Adrenal gland (tissue), 12 donors: ENCODE measurements around the gene AMPH. TPM values are rescaled to one million over a fixed set of nuclear protein-coding genes. Genes with fewer than 3 reads are reported as not detected.

Experiments used
- DNase-seq, 7 donors: peaks; one replicate each; pipeline ENCODE4 v3.0.0-alpha.2; 2019 to 2020
- H3K27ac ChIP-seq, 5 donors: fragments of 200-600 bp; sonication (generic) in 4 of 5; 1 replicate in 3 of 5; 2 replicates in 2 of 5; pipeline versions ENCODE4 v1.5.1 to v1.8.0; 2016 to 2020; ENCODE audit warnings: mild to moderate bottlenecking in 1 of 5
- H3K27me3 ChIP-seq: fragments of 200-600 bp; 2 replicates; pipeline ENCODE4 v1.8.0; 2021
- H3K36me3 ChIP-seq, 2 donors: fragments of 200-600 bp; replicated peaks in 1 of 2; 1 replicate in 1 of 2; 2 replicates in 1 of 2; pipeline versions ENCODE4 v1.5.1 to v1.8.0; 2018 to 2022
- H3K4me1 ChIP-seq, 2 donors: fragments of 200-600 bp; replicated peaks in 1 of 2; 1 replicate in 1 of 2; 2 replicates in 1 of 2; pipeline versions ENCODE4 v1.5.1 to v1.8.0; 2018 to 2021
- H3K4me3 ChIP-seq, 4 donors: fragments of 200-600 bp; sonication (generic) in 3 of 4; one replicate each; pipeline ENCODE4 v1.5.1; 2016 to 2018
- H3K9me3 ChIP-seq, 3 donors: fragments of 200-600 bp; sonication (generic) in 1 of 3; replicated peaks in 1 of 3; 1 replicate in 2 of 3; 2 replicates in 1 of 3; pipeline versions ENCODE4 v1.5.1 to v1.8.0; 2016 to 2021
- POLR2A ChIP-seq, 2 donors: fragments of 450-650 bp; IDR thresholded peaks; one replicate each; pipeline ENCODE4 v1.6.1; 2017; ENCODE audit warnings: antibody characterized with exemption in 2 of 2, mild to moderate bottlenecking in 2 of 2, moderate library complexity in 1 of 2
- WGBS, 4 donors: extraction: QIAGEN DNeasy Blood & Tissue Kit in 2 of 4; methylation state at CpG; one replicate each; pipeline versions ENCODE4 v1.1.5 to v1.1.7; 2013 to 2017; 5-methylcytosine and 5-hydroxymethylcytosine counted together
- intact Hi-C, 2 donors: fragments of 100-400 bp; cut with DNase I; formaldehyde crosslinking; loops; one replicate each; pipeline versions ENCODE4 v1.14.1 to v1.15.0; 2022 to 2023
- polyA plus RNA-seq, 3 donors: library from polyadenylated mRNA; stranded (reverse); fragments of 200-250 nt in 2 of 3; fragments of 350-450 nt in 1 of 3; fragmentation: Illumina TruSeq in 1 of 3; extraction: RNeasy Lipid Tissue Mini Kit (QIAGEN cat#74804) in 1 of 3; gene quantifications; one replicate each; pipeline ENCODE4 v1.2.3, GENCODE V29; 2013 to 2014
- total RNA-seq, 9 donors: library from RNA; depleted of rRNA in 4 of 9; stranded (reverse); fragments of >200 nt in 4 of 9; fragments of 120-200 nt in 1 of 9; fragmentation: NEBNext Ultra II Directional in 1 of 9; extraction: Animal tissue kit (Norgen Biotek cat#: 25700) in 1 of 9; gene quantifications; one replicate each; pipeline versions ENCODE4 v1.1.0 to v1.2.4, GENCODE V29; 2013 to 2023
- TF ChIP-seq, protein P1 (sequence below), 6 experiments: fragments of 450-650 bp in 4 of 6; fragments of 200-600 bp in 2 of 6; sonication (generic) in 1 of 6; IDR thresholded peaks; 1 replicate in 5 of 6; 2 replicates in 1 of 6; pipeline versions ENCODE4 v1.5.1 to v1.8.0; 2016 to 2021; ENCODE audit warnings: antibody characterized with exemption in 6 of 6, mild to moderate bottlenecking in 2 of 6, moderate library complexity in 1 of 6
- donor health status: healthy with polysubstance abuse.
- donor health status: Bipolar disorder and iron deficiency.
- donor health status: DM: yes; HTN: yes; CAD: no.
- donor health status: DM: no; HTN: no; CAD: no.
- donor health status: DM: no; HTN: no; CAD: no.
- donor health status: DM: yes; HTN: yes; CAD: no.

The AMPH gene
- total and polyA plus RNA-seq, 12 donors, result 0.18 to 4.4 (median 1.1) TPM; not detected in 1

DNA sequence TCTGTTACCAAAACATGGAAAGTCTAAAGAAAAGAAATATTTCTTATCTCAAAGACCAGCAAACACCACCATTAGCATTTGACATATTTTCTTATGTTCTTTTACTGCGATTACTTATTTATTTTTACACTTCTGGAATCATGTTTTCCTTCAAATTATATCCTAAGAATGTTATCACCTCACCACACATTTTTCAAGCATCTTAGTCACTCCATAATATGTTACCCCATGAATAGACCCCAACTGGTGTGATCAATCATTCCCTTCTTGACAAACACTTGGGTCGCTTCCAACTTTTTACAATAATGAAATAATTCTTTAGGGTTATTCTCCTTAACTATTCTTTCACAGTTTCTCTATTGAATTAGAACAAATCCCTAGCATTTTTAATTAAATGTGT, 67.4 kb downstream of the AMPH start:
- Histone ChIP-seq H3K27ac (no peak overlapping the region), H3K4me1 (no peaks in the 10 kb centered on the region), H3K27me3 (no peaks in the 10 kb centered on the region), H3K9me3 (no peaks in the 10 kb centered on the region), H3K4me3 (no peak overlapping the region), H3K36me3 (no peaks in the 10 kb centered on the region)
- no peak for DNase-seq
- TF ChIP-seq POLR2A (IDR thresholded peaks at IDR 0.05), result no peak
- TF ChIP-seq, protein P1, sequence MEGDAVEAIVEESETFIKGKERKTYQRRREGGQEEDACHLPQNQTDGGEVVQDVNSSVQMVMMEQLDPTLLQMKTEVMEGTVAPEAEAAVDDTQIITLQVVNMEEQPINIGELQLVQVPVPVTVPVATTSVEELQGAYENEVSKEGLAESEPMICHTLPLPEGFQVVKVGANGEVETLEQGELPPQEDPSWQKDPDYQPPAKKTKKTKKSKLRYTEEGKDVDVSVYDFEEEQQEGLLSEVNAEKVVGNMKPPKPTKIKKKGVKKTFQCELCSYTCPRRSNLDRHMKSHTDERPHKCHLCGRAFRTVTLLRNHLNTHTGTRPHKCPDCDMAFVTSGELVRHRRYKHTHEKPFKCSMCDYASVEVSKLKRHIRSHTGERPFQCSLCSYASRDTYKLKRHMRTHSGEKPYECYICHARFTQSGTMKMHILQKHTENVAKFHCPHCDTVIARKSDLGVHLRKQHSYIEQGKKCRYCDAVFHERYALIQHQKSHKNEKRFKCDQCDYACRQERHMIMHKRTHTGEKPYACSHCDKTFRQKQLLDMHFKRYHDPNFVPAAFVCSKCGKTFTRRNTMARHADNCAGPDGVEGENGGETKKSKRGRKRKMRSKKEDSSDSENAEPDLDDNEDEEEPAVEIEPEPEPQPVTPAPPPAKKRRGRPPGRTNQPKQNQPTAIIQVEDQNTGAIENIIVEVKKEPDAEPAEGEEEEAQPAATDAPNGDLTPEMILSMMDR (IDR thresholded peaks at IDR 0.05), result no peak
- 76 to 85% (median 85%) methylated on average over 2 of the region's 2 CpGs for WGBS, 4 donors
- intact Hi-C loops, result no loop called here

DNA sequence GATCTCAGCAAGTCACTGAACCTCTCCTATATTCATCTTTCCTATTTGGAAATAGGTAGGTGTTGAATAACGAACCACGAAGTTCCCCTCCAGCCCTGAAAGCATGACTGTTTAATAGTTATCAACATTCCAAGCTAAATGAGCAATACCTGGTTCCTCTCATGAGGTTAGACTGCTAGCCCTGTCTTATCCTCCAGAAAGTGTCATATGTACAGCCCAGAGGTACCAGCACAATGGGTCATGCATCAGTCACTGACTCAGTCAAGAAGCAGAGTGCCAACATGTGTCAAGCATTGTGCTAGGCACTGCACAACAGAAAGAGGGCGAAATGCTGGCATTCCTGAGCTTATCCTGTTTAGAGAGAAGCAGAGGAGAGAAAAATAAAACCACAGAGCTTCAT, 70.0 kb downstream of the AMPH start:
- Histone ChIP-seq H3K4me1 (no peaks in the 10 kb centered on the region), H3K4me3 (no peak overlapping the region), H3K27me3 (no peaks in the 10 kb centered on the region), H3K36me3 (no peaks in the 10 kb centered on the region), H3K27ac (no peak overlapping the region), H3K9me3 (no peaks in the 10 kb centered on the region)
- intact Hi-C loops, result no loop called here
- DNase-seq, result no peak
- 89 to 94% (median 91%) methylated on average over 3 of the region's 3 CpGs for WGBS, 4 donors
- TF ChIP-seq POLR2A (IDR thresholded peaks at IDR 0.05), result no peak
- TF ChIP-seq, protein P1 (IDR thresholded peaks at IDR 0.05), result no peak

- 75 to 80% (median 77%) methylated on average over 6 to 7 of the region's 7 CpGs for WGBS, 4 donors
- TF ChIP-seq, protein P1 (IDR thresholded peaks at IDR 0.05), result no peak
- TF ChIP-seq POLR2A (IDR thresholded peaks at IDR 0.05), result no peak
Observed at GRCh38 chr7:38558761-38559345, 72.3 kb downstream of the AMPH start.

DNA sequence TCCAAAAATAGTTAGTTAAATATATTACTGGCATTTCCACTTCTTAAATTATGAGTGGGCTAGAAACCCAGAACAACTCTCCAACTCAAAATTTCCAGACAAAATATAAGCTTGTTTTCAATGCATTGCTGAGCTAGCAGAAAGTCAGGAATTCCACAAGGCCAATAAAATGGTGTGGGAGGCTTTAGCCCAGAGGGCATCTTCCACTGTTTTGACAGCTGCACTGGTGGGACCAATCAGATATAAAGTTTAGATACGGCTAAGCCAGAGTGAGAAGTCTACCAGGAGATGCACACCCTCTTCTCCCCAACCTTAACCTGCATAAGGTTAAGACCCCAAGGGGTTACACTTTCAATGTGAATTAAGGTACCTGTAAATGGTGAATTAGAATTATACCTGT, 76.6 kb downstream of the AMPH start:
- no peaks in the 10 kb centered on the region for H3K27me3 ChIP-seq
- no peaks in the 10 kb centered on the region for H3K4me1 ChIP-seq
- no peaks in the 10 kb centered on the region for H3K36me3 ChIP-seq
- intact Hi-C loops, result no loop called here
- DNase-seq, result no peak
- H3K4me3 ChIP-seq, result no peak overlapping the region
- H3K9me3 ChIP-seq, result no peaks in the 10 kb centered on the region
- no peak overlapping the region for H3K27ac ChIP-seq
- TF ChIP-seq POLR2A (IDR thresholded peaks at IDR 0.05), result no peak
- TF ChIP-seq, protein P1 (IDR thresholded peaks at IDR 0.05), result no peak
- WGBS, 4 donors, result 76 to 100% (median 82%) methylated on average over 1 of the region's 1 CpG

More at GRCh38 chr7:38558761-38559345, 72.3 kb downstream of the AMPH start:
- no peak overlapping the region for H3K4me3 ChIP-seq
- H3K36me3 ChIP-seq, result no peaks in the 10 kb centered on the region
- no peak overlapping the region for H3K27ac ChIP-seq
- no peaks in the 10 kb centered on the region for H3K27me3 ChIP-seq
- DNase-seq, result no peak
- H3K4me1 ChIP-seq, result no peaks in the 10 kb centered on the region
- no peaks in the 10 kb centered on the region for H3K9me3 ChIP-seq
- intact Hi-C loops, result no loop called here
